ENCODE measurements around the gene TMEM14A.
"Not testable (repeated sequence)": the region's sequence is repeated elsewhere in the genome, so short reads cannot be mapped to it uniquely, and the experiment has no call there.

The TMEM14A gene

GRCh38 chr6:52691718-52692117 lies 20.8 kb downstream of the TMEM14A start:
- H3K4me3 ChIP-seq (ENCODE audit: low read depth, low read length): no peak overlapping the region
- TF ChIP-seq, protein P1, sequence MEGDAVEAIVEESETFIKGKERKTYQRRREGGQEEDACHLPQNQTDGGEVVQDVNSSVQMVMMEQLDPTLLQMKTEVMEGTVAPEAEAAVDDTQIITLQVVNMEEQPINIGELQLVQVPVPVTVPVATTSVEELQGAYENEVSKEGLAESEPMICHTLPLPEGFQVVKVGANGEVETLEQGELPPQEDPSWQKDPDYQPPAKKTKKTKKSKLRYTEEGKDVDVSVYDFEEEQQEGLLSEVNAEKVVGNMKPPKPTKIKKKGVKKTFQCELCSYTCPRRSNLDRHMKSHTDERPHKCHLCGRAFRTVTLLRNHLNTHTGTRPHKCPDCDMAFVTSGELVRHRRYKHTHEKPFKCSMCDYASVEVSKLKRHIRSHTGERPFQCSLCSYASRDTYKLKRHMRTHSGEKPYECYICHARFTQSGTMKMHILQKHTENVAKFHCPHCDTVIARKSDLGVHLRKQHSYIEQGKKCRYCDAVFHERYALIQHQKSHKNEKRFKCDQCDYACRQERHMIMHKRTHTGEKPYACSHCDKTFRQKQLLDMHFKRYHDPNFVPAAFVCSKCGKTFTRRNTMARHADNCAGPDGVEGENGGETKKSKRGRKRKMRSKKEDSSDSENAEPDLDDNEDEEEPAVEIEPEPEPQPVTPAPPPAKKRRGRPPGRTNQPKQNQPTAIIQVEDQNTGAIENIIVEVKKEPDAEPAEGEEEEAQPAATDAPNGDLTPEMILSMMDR (conservative IDR thresholded peaks at IDR 0.05; ENCODE audit: low read depth, low read length): no peak
- DNase-seq (ENCODE audit: low read depth): no peak

DNA sequence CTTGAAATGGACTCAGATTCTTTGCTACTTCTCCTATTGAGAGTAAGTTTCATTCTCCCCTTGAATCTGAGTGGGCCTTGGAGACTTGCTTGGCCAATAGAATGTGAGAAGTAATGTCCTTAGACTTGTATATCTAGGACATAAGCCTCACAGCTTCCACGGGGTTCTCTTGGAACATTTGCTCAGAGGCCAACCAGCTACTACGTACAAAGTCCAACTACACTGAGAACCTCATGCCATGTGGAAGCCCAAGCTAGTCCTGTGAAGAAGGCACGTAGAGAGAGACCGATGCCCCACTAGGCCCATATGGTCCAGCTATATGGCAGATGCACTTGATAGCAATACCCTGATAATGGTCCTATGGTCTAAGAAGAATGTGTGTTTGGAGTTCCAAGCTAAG lies 22.9 kb downstream of the TMEM14A start:
- H3K4me3 ChIP-seq (ENCODE audit: low read depth, low read length): no peak overlapping the region
- DNase-seq (ENCODE audit: low read depth): no peak
- TF ChIP-seq, protein P1 (conservative IDR thresholded peaks at IDR 0.05; ENCODE audit: low read depth, low read length): no peak

- DNase-seq (ENCODE audit: low read depth): no peak
- H3K4me3 ChIP-seq (ENCODE audit: low read depth, low read length): no peak overlapping the region
- TF ChIP-seq, protein P1 (conservative IDR thresholded peaks at IDR 0.05; ENCODE audit: low read depth, low read length): no peak
Measured at GRCh38 chr6:52694404-52694803, 23.5 kb downstream of the TMEM14A start.

DNA sequence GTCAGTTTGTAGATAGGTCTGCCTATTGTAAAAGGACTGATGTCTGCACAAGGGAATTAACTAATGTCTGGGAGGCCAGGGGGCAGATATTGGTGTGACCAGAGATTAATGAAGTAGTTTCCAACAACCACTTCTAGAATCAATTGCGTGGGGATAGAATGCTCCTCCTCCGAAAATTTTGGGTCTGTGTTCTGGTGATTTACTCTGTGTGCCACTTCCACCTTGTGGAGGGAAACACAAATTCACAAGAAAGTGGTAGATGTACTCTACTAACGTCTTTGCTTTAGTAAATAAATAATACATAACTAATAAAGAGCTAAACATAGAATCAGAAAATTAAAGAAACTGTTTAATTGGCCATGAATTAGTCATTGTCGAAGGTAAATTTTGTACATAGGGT lies 25.5 kb downstream of the TMEM14A start:
- TF ChIP-seq, protein P1 (conservative IDR thresholded peaks at IDR 0.05; ENCODE audit: low read depth, low read length): no peak
- no peak overlapping the region for H3K4me3 ChIP-seq (ENCODE audit: low read depth, low read length)
- DNase-seq (ENCODE audit: low read depth): no peak

- DNase-seq (ENCODE audit: low read depth): peak; percentile 7
- TF ChIP-seq, protein P1 (conservative IDR thresholded peaks at IDR 0.05; ENCODE audit: low read depth, low read length): peak; percentile 28
Measured at GRCh38 chr6:52697903-52698302, 27.0 kb downstream of the TMEM14A start.

GRCh38 chr6:52704060-52704459 lies 33.1 kb downstream of the TMEM14A start:
- DNase-seq (ENCODE audit: low read depth): no peak

More at GRCh38 chr6:52697903-52698302, 27.0 kb downstream of the TMEM14A start:
- H3K4me3 ChIP-seq (ENCODE audit: low read depth, low read length): no peak overlapping the region

DNA sequence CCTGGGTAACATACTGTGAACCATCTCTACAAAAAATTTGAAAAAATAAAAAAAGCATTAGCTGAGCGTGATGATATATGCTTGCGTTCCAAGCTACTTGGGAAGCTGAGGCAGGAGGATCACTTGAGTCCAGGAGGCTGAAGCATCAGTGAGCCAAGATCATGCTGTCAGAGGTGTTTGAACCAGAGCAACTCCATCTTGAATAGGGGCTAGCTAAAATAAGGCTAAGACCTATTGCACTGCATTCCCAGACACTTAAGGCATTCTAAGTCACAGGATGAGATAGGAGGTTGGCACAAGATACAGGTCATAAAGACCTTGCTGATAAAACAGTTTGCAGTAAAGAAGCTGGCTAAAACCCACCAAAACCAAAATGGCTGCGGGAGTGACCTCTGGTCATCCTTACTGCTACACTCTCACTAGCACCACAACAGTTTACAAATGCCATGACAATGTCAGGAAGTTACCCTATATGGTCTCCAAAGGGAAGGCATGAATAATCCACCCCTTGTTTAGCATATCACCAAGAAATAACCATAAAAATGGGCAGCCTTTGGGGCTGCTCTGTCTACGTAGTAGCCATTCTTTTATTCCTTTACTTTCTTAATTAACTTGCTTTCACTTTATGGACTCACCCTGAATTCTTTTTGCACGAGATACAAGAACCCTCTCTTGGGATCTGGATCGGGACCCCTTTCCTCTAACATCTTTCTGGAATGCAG lies 34.0 kb downstream of the TMEM14A start:
- not testable (repeated sequence) for H3K4me3 ChIP-seq (ENCODE audit: low read depth, low read length); DNase-seq (ENCODE audit: low read depth)

More at GRCh38 chr6:52704060-52704459, 33.1 kb downstream of the TMEM14A start:
- TF ChIP-seq, protein P1 (conservative IDR thresholded peaks at IDR 0.05; ENCODE audit: low read depth, low read length): no peak
- no peak overlapping the region for H3K4me3 ChIP-seq (ENCODE audit: low read depth, low read length)

All from choroid plexus epithelial cell (primary cell).